HG03575 (cell line): ENCODE measurements around the gene UBAP2L.

Source experiments
- ATAC-seq: cut with Tn5 transposase; IDR thresholded peaks from one replicate; pipeline ENCODE4 v1.9.1; 2021; ENCODE audit not compliant: unreplicated experiment, insufficient number of reproducible peaks, low FRiP score; ENCODE audit errors: extremely low read depth

Gene UBAP2L, protein sequence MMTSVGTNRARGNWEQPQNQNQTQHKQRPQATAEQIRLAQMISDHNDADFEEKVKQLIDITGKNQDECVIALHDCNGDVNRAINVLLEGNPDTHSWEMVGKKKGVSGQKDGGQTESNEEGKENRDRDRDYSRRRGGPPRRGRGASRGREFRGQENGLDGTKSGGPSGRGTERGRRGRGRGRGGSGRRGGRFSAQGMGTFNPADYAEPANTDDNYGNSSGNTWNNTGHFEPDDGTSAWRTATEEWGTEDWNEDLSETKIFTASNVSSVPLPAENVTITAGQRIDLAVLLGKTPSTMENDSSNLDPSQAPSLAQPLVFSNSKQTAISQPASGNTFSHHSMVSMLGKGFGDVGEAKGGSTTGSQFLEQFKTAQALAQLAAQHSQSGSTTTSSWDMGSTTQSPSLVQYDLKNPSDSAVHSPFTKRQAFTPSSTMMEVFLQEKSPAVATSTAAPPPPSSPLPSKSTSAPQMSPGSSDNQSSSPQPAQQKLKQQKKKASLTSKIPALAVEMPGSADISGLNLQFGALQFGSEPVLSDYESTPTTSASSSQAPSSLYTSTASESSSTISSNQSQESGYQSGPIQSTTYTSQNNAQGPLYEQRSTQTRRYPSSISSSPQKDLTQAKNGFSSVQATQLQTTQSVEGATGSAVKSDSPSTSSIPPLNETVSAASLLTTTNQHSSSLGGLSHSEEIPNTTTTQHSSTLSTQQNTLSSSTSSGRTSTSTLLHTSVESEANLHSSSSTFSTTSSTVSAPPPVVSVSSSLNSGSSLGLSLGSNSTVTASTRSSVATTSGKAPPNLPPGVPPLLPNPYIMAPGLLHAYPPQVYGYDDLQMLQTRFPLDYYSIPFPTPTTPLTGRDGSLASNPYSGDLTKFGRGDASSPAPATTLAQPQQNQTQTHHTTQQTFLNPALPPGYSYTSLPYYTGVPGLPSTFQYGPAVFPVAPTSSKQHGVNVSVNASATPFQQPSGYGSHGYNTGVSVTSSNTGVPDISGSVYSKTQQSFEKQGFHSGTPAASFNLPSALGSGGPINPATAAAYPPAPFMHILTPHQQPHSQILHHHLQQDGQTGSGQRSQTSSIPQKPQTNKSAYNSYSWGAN

DNA sequence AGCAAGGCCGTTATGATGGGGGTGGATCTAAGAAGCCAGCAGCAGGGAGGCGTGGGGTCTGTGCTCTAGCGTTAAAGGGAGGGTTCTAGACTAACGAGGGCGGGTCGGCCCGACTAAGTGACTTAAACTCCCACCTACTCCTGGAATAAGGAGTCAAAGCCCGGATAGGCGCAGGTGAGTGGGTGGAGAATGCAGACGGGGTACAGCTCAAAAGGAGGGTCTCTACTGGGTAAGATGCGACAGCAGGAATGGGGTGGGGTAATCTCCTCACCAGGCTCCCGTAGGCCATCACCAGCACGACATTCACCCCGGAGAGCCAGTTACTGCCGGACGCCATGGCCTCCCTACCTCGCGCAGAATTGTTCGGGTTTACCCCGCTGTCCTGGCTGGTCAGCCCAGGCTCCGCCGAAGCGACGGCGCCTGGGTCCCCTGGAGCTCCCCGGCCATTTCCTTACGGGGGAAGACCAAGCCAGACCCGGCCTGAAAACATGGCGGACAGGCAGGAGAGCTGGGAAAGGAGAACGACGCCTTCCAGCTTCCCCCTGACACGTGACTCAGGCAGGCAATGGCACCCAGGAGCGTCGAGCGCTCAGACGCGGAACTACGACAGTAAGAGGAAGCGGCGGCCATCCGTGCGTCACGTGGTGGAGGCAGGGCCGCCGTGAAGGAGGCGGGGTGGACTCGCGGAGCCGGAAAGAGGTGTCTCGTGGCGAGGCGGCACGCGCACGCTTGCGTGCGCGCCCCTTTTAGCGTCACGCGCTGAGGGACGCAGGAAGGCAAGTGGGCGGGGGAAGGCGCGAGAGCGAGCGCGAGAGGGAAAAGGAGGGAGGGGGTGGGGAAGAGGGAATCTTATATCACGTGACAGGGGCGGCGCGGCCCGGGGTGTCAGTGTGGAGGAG lies at the start of gene UBAP2L:
TSS of gene UBAP2L (plus strand) at position 885 of the 899 bp plus-strand sequence. CDS start 4,169 bp downstream, outside the sequence.
- peak; percentile 76 for ATAC-seq

DNA sequence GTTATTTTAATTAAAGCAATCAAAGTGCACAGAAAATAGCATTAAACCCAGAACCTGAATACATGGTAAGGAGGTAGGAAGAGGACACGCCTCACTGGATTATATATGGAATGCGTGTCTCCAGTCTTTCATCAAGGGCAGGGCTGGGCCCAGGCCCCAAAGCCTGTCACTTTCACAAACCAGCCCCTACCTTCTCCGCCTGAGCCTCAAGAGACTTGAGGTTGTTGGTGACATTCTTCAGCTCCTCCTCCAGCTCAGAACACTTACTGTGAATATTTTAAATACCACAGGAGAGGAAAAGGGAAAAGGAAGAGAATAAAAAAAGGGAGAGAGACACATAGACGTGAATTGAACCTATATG lies 49.6 kb upstream of the UBAP2L start:
- ATAC-seq, result no peak

DNA sequence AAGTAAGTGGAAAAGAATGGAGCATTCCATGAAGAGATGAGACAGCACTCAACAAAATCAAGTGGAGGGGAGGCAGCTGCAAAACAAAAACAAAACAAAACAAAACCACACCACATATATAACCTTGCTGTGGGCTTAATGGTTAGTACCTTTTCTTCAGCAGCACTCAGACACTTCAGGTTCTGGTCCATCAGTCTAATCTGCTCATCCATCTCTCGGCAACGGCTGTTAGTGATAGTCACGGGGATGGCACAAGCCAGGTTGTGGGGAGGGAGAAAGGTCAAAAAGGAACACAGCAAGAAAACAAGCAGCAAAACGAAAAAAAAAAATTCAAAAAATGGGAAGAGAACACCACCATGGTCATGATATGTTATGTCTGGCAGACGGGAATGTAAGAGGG lies 48.9 kb upstream of the UBAP2L start:
- no peak for ATAC-seq

DNA sequence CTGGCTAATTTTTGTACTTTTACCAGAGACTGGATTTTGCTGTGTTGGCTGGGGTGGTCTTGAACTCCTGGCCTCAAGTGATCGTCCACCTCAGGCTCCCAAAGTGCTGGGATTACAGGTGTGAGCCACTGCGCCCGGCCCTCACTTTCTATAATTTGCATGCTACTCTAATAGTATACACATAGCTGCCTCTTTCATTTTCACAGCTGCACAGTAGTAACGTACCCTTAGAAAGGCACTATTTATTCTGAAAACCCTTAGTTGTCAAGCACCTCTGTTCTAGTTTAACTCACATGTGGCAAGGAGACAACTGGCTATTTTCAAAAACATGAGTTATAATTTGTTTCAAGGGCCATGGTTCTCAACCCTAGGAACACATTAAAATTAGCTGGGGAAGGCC lies 46.1 kb upstream of the UBAP2L start:
- no peak for ATAC-seq

DNA sequence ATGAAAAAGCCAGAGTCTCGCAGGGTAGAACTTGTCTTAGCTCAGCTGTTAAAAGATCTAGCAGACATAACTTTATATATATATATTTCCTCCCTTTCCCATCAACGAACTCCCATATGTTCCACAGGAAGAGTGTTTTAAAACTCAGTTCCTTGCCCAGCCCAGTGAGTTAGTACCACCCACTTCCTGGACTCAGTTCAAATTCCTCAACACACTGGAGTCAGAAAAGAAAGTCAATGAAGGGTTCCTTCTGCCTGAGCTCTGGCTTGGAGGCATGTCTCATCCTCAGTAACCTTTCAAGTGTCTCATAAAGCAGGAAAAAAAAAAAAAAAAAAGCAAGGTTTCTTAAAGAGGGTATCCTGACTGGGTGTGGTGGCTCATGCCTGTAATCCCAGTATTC lies 44.4 kb upstream of the UBAP2L start:
- ATAC-seq, result no peak

DNA sequence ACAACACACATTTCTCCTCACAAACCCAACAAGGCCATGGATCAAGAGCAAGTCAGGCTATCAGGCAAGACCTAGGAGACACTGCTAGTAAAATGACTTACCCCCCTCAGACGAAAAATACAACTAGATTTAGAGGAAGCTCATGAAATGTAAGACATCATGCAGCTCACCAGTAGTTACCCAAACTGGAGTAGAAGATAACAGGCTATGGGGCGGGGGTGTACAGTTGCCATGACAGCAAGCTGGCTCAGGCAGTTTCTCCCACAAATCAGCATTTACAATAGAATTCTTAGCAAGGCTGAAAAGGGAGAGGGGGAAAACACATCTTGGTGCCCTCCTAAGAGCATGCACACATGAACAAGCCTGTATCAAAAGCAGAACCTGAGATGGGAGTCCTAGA lies 42.7 kb upstream of the UBAP2L start:
- no peak for ATAC-seq

DNA sequence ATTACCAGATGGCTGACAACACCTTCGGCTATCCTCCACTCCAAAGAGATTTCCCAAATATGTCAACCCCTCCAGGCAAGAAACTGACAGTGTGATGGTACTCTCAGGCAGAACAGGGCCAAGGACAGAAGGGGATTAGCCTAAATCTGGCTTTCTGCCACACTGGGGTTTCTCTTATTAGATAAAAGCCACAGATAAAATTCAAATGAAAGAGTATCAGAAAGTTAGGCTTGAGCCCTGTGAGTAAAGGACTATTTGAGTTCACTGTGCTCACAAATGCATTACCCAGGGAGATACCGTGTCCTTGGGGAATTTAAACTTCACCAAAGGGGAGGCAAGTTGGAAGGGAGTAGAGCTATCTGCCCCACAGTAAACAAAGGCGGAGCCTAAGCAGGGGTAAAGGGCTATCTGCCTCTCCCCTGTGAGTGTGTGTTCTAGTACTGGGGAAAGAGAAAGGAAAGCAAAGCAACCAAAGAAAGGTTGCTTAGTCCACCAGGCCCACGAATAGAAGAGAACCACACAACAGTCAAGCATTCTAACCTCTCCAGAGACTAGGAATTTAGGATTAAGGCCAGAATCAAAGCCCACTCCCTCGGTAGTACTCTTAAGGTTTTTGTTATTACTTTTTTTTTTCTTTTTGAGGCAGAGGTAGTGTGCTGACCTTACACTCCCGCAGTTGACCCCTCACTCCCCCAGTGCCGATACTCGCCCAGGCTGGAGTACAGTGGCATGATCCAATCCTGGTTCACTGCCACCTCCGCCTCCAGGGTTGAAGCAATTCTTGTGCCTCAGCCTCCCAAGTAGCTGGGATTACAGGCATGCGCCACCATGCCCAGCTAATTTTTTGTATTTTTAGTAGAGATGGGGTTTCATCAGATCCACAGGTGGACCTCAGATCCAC lies 41.6 kb upstream of the UBAP2L start:
- ATAC-seq, result no peak

DNA sequence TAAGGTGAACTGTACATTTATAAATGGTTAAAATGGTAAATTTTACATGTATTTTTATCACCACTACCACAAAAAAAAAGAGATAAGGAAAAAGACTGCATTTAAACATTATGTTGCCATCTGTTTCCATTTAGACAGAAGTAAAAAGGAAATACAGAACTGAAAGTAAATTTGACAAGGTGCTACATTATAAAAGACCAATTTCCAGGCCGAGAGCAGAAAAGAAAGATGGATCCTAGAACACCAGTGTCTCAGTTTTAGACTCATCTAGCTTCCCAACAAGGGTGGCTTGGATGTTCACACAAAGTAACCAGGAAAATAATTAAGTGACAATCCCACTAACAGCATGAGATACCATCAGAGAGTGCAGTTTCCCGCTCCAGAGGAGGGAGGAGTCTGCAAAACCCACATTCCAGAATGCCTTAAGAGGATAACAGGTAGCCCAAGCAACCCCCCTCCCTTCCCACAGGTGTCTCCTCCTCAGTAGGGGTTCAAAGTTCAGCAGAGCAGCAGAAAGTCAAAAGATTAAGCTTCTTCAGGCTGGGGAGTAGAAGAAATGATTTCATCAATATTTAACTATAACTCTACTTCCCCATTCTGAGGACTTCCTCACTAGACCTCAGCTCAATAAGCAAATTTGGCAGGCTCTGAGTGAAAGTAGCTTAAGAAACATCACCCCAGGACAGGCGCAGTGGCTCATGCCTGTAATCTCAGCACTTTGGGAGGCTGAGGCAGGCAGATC lies 40.6 kb upstream of the UBAP2L start:
- no peak for ATAC-seq

DNA sequence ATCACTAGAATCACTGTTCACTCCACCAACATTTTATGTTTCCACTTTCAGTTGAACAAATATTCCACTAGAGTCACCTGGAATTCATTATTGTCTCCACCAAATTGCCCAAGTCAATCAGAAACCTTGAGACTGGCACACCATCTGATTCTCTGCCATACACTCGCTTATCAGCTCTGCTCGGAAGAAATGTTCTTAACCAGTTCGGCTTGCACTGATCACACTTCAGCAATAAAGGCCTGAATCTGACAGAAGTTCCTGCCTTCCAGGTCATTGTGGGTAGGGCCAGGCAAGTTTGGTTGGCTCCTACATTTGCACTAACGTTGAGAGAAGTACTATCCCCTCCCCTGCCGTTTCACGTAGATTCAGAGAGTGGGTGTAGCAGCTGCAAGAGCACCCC lies 38.8 kb upstream of the UBAP2L start:
- no peak for ATAC-seq

DNA sequence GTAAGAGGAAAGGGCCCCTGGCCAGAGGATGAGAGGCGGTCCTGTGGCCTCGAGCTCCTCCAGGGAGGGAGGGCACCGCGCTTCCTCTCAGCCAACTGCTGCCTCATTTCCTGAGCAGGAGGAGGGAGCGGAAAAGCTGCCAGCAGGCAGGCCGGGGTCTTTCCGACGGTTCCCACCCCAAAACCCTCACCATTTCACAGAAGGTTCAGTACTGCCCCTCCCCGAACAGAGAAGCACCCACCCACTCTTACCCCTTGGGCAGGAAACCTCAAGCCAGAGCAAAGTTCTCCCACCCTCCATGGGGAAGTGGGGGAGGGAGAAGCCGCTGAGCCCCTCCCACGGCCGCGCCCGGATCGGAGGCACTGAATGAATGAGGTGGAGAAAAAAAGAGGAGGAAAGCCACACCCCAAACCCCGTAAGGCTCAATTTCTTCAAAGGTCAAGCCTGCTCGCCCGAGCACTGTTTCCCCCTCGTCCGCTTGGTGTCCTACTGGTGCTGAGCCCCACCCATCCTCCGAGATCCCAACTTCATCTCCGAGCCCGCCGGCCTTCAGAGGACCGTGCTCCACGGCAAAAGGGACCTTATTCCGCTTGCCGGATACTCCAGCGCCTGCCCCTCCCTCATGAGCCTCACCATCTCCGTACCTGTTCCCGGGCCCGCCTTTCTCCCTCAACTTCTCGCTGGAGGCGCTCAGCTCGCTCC lies 38.3 kb upstream of the UBAP2L start:
- no peak for ATAC-seq

DNA sequence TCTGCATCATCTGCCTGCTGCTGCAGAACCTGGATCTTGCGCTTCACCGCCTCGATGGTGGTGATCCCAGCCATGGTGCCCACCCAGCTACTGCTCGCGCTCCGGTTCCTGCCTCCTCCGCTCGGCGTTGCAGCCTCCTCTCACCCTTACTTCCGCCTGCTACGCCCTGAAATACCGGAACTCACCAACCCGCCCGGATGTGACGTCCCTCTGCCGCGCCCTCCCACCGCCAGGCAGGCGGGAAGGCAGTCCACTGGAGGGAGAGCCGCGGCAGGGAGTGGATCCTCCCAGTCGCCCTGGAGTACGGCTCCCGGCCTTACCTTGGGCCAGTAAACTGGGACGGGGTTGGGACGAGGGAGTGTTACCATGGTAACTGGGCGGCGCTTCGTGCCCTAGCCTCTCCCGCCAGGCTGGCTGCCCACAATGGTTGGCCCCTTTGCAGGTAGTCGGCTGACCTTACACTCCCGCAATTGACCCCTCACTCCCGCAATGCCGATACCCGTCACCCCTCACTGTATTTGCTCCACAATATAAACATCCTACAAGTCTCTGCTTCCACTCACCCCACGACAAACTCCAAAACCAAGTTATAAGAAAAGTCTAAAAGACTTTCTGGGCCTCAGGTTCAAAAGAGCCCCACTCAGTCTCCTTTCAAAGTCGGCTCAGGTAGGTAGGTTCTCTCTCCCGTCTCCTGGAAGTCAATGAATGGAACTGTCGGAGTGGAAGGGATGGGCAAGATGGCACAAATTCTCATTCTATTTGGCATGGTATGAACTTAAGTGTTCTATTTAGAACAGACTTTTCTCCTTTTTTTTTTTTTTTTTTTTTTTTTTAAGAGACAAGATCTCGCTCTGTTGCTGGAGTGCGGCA lies 37.5 kb upstream of the UBAP2L start:
- ATAC-seq, result no peak

DNA sequence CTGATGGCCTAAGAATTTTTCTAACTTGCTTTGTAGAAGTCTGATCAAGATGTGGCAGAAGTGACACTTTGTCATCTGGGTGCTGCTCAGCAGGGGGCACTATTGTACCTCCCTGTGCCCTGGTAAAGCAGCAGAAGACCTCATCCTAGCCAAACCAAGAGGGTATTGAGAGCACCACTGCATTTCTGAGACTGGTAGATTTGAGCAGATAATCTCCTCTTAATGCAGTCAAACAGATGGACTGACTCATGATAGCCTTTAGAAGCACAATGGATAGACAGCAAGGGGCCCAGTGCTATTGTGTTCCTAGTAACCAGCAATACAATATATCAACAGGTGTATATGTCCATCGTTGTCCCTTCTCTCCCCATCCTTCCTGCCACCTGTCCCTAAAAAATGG lies 34.6 kb upstream of the UBAP2L start:
- ATAC-seq, result no peak

DNA sequence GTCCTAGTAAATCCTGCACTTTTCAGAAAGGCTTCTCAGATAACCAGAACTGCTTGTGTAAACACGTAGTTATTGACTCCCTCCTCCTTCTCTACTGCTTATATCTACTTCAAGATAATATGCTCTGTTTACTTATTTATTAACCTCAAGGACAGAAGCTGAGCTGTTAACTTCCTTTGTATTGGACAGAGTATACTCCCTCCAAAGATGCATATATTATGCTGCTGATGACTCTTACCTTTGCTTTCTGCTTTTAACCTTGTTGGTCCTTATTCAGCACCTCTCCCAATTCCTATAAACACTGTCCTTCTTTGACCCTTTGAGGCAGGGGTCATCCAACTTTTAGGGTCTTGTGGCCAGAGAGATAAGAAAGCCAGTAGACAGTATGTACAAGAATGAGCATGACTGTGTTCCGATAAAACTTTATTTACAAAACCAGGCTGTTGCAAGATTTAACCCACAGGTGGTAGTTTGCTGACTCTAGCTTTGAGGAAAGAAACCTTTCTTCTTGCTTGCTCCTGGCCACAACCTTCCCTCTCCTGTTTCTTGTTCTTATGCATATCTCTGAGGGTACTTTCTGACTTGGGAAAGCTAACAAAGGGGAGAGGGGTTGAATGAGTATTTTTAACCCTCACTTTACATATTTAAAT lies 33.8 kb upstream of the UBAP2L start:
- no peak for ATAC-seq

DNA sequence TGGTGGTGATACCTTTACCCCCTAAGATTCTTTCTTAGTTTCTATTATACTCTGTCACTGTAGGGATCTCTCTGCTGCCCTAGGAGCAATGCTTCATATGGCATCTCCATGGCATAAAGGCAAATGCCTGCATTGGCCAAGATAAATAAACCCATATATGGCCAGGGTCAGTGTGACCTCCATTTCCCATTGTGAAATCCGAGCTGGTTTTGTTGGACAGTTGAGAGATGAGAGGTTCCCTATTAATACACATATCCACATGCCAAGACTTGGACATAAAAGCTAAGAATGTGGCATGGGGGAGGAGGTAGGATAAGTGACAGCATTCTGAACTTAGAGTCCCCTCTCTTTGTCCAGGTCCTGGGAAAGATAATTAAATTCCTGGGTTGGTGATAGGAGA lies 30.2 kb upstream of the UBAP2L start:
- no peak for ATAC-seq

DNA sequence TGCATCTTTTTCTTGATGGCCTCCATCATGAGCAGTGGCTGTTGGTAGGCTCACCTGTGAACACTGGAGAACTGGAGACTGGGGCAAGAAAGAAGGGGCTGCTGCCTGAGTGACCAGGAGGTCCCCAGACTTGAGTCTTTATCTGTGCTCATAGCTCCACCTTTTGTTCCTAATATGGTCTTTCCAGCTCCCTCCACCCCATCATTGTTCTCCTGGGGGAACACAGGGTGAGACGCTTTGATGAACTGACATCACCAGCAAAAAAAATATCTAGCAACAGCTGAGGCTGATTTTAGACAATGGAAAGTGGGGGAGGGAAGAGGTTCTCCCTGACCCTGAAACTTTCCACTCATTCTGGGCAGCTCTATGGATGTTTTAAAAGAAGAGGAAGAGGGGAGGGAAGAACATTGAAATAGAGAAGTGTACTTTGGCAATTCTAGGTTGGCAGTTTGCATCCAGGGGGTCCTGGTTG lies 28.7 kb upstream of the UBAP2L start, which contains the start of gene TPM3:
TSS of gene TPM3 (minus strand) at position 111 of the 472 bp plus-strand sequence. CDS start at position 29, 82 bp downstream.
- no peak for ATAC-seq
